PC-3 (cell line): ENCODE measurements around the gene MDH2. TPM values are rescaled to one million over a fixed set of nuclear protein-coding genes. Genes with fewer than 3 reads are reported as not detected.

ENCODE experiments used
- ATAC-seq: fragments of 200-7000 bp; cut with Tn5 transposase; 2 replicates; pipeline ENCODE4 v1.9.1; 2020; ENCODE audit warnings: mild to moderate bottlenecking, moderate library complexity
- BruUV-seq: library from RNA; stranded (reverse); fragments of 400-500 nt; replicated peaks from 2 replicates; lab custom pipeline; 2021; lab: Mats Ljungman, UMichigan
- CTCF ChIA-PET: fragments of 300-600 bp; sonication (Branson Sonifier 250); formaldehyde crosslinking; loops from one replicate; lab custom pipeline; 2022; ENCODE audit warnings: antibody characterized with exemption; lab: Charles Lee
- POLR2A ChIA-PET: fragments of 300-600 bp; sonication (Branson Sonifier 250); formaldehyde crosslinking; loops from one replicate; lab custom pipeline; 2022; ENCODE audit warnings: antibody characterized with exemption; ENCODE audit not compliant: unreplicated experiment; lab: Charles Lee
- DNase-seq: peaks from one replicate; pipeline ENCODE4 v3.0.0-alpha.2; 2015
- H2AFZ ChIP-seq: fragments of 300-600 bp; sonication (generic); 2 replicates; pipeline ENCODE4 v1.6.0; 2016; ENCODE audit warnings: antibody characterized with exemption, low read length
- H3F3A ChIP-seq: fragments of 300-600 bp; sonication (generic); one replicate; pipeline ENCODE4 v1.6.0; 2017; ENCODE audit warnings: antibody characterized with exemption, low read length, control low read depth, mild to moderate bottlenecking; ENCODE audit not compliant: unreplicated experiment
- H3K27ac ChIP-seq: fragments of 300-600 bp; sonication (generic); 2 replicates; pipeline ENCODE4 v1.5.1; 2016; ENCODE audit warnings: mild to moderate bottlenecking, low read length
- H3K27me3 ChIP-seq: fragments of 300-600 bp; sonication (generic); 2 replicates; pipeline ENCODE4 v1.6.1; 2016; ENCODE audit warnings: low read length, mixed read lengths
- H3K36me3 ChIP-seq: fragments of 300-600 bp; sonication (generic); 2 replicates; pipeline ENCODE4 v1.6.1; 2016; ENCODE audit warnings: low read depth, mixed run types, low read length, mixed read lengths
- H3K4me1 ChIP-seq: fragments of 300-600 bp; sonication (generic); 2 replicates; pipeline ENCODE4 v1.5.1; 2016; ENCODE audit warnings: low read length; ENCODE audit not compliant: insufficient read depth
- H3K4me2 ChIP-seq: fragments of 300-600 bp; sonication (generic); 2 replicates; pipeline ENCODE4 v1.6.0; 2016; ENCODE audit warnings: low read length
- H3K4me3 ChIP-seq: fragments of 300-600 bp; sonication (generic); 2 replicates; pipeline ENCODE4 v1.5.1; 2016; ENCODE audit warnings: mild to moderate bottlenecking, low read length, mixed read lengths
- H3K79me2 ChIP-seq: fragments of 300-600 bp; sonication (generic); 2 replicates; pipeline ENCODE4 v1.6.1; 2017; ENCODE audit warnings: low read length, mixed read lengths
- H3K9ac ChIP-seq: fragments of 300-600 bp; sonication (generic); 2 replicates; pipeline ENCODE4 v1.6.0; 2016; ENCODE audit warnings: mild to moderate bottlenecking, low read length
- H3K9me2 ChIP-seq: fragments of 300-600 bp; sonication (generic); replicated peaks from 2 replicates; pipeline ENCODE4 v1.6.1; 2016; ENCODE audit warnings: mixed run types, low read length, mixed read lengths
- H3K9me3 ChIP-seq: fragments of 300-600 bp; sonication (generic); 2 replicates; pipeline ENCODE4 v1.6.1; 2016; ENCODE audit warnings: low read length, mixed read lengths
- H4K20me1 ChIP-seq: fragments of 300-600 bp; sonication (generic); 2 replicates; pipeline ENCODE4 v1.6.1; 2016; ENCODE audit warnings: low read length, mixed read lengths
- CTCF ChIP-seq: fragments of 300-600 bp; sonication (generic); conservative IDR thresholded peaks from 2 replicates; pipeline ENCODE4 v1.5.1; 2017; ENCODE audit warnings: antibody characterized with exemption, low read depth, mild to moderate bottlenecking, low read length
- EZH2 ChIP-seq: fragments of 300-600 bp; sonication (generic); IDR thresholded peaks from one replicate; pipeline ENCODE4 v1.6.1; 2017; ENCODE audit warnings: antibody characterized with exemption, mild to moderate bottlenecking, low read length; ENCODE audit not compliant: unreplicated experiment
- intact Hi-C: fragments of 100-400 bp; cut with micrococcal nuclease; formaldehyde crosslinking; loops from 2 replicates; pipeline ENCODE4 v1.9.0; 2023
- total RNA-seq: library from RNA; depleted of rRNA; stranded (reverse); fragments of >200 nt; gene quantifications from 2 replicates; pipeline ENCODE4 v1.2.3, GENCODE V29; 2014

MDH2 gene
- total RNA-seq, 1 experiment from 2014 or later, result 174 TPM

- Histone ChIP-seq H3K79me2 (no peaks in the 10 kb centered on the region), H3K9me3 (no peaks in the 10 kb centered on the region), H3K27me3 (no peaks in the 10 kb centered on the region), H3F3A (peaks cover 10% of the 10 kb centered on the region), H3K27ac (peak overlapping the region; percentile 63), H3K4me2 (peak overlapping the region; percentile 38; the same call in 1 of the 2 replicates), H2AFZ (no peak overlapping the region), H3K4me1 (peaks cover 33% of the 10 kb centered on the region), H3K9me2 (no peaks in the 10 kb centered on the region), H4K20me1 (no peaks in the 10 kb centered on the region), H3K9ac (no peak overlapping the region), H3K4me3 (no peak overlapping the region), H3K36me3 (peaks cover 43% of the 10 kb centered on the region)
- intact Hi-C loops, result no loop called here
- DNase-seq (no peak), ATAC-seq (no peak)
- ChIA-PET POLR2A (interaction anchor here (0.7 kb wide), 1 partner anchor 20 kb away, joined by 3 read pairs; no protein-coding TSS in a partner anchor), CTCF (interaction anchor here (0.6 kb wide), 1 partner anchor 20 kb away, joined by 3 read pairs; no protein-coding TSS in a partner anchor)
- BruUV-seq, result no TSS peak
- no peak for TF ChIP-seq CTCF
- TF ChIP-seq EZH2, result no peak
Measured at GRCh38 chr7:76066716-76067503, 19.0 kb downstream of the MDH2 start.

GRCh38 chr7:76069238-76069638, 21.3 kb downstream of the MDH2 start:
- no peaks in the 10 kb centered on the region for H4K20me1 ChIP-seq
- CTCF ChIA-PET, result interaction anchor here (0.6 to 1.6 kb wide), 10 partner anchors 18 to 200 kb away, joined by 3 to 18 read pairs (median 4); partner anchors contain the start of genes MDH2 and STYXL1
- H3K4me1 ChIP-seq, result peaks cover 33% of the 10 kb centered on the region
- DNase-seq (peak; percentile 97), ATAC-seq (peak; percentile 79)
- peak overlapping the region; percentile 73 for H3K27ac ChIP-seq
- H3K4me3 ChIP-seq, result no peak overlapping the region
- BruUV-seq, result no TSS peak
- H3K36me3 ChIP-seq, result peaks cover 25% of the 10 kb centered on the region
- no peak overlapping the region for H2AFZ ChIP-seq
- peak overlapping the region; percentile 17; the same call in 1 of the 2 replicates for H3K9ac ChIP-seq
- intact Hi-C loops, result loop anchor here (1.0 to 2.0 kb wide), 3 partner anchors 18 to 61 kb away; no protein-coding TSS in a partner anchor
- TF ChIP-seq CTCF (peak; percentile 55), EZH2 (no peak)
- H3F3A ChIP-seq, result peaks cover 10% of the 10 kb centered on the region
- no peaks in the 10 kb centered on the region for H3K9me2 ChIP-seq
- H3K9me3 ChIP-seq, result no peaks in the 10 kb centered on the region
- no peaks in the 10 kb centered on the region for H3K79me2 ChIP-seq
- H3K4me2 ChIP-seq, result peak overlapping the region; percentile 40
- POLR2A ChIA-PET, result interaction anchor here (0.5 to 1.2 kb wide), 5 partner anchors 19 to 290 kb away, joined by 3 to 26 read pairs (median 3); partner anchors contain the start of genes MDH2, STYXL1 and YWHAG
- no peaks in the 10 kb centered on the region for H3K27me3 ChIP-seq
